Measurements from ENCODE around the gene CWH43. TPM values are rescaled to one million over a fixed set of nuclear protein-coding genes. Genes with fewer than 3 reads are reported as not detected.
"Not testable (repeated sequence)": the region's sequence is repeated elsewhere in the genome, so short reads cannot be mapped to it uniquely, and the experiment has no call there.

The CWH43 gene
- total RNA-seq, 1 donor from 2014 or later, result not detected

DNA sequence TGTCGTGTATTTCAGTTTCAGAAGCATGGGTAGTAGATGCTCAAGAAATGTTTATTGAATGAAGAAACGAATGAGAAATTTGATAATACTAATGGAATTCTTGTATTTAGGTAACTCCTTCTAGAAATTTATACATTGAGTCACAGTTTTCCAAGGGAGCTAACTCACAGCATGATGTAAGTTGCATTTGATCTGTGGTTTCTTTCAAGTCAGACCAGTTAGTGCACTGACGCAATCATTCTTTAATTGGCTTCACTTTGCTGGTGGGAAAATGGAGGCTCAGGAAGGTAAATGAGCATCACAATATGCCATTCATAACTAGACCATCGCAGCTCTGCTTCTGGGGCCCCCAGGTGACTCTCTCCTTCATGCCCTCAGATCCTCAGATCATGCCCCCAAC is 17.3 kb upstream of the CWH43 start:
- intact Hi-C loops (cut with DNase I), result loop anchor here (10.0 kb wide), 1 partner anchor 524 kb away; no protein-coding TSS in a partner anchor
- no peak for DNase-seq
- no peak for ATAC-seq (ENCODE audit: poor library complexity)

DNA sequence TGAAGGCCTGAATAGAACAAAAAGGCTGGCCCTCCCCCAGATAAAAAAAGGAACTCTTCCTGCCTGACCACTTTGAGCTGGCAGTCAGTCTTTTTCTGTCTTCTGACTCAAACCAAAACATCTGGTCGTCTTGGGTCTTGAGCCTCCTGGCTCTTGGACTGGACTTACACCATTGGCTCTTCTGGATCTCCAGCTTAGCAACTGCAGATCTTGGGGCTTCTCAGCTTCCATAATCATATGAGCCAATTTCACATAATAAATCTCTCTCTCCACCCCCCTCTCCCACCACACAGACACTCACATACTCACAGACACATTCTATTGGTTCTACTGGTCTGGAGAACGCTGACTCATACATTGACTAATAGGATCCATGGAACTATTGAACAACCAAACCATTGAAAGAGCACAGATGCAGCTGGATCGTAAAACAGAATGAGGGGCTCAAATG is 15.6 kb upstream of the CWH43 start:
- intact Hi-C loops (cut with DNase I), result no loop called here
- ATAC-seq (ENCODE audit: poor library complexity) (no peak), DNase-seq (no peak)

DNA sequence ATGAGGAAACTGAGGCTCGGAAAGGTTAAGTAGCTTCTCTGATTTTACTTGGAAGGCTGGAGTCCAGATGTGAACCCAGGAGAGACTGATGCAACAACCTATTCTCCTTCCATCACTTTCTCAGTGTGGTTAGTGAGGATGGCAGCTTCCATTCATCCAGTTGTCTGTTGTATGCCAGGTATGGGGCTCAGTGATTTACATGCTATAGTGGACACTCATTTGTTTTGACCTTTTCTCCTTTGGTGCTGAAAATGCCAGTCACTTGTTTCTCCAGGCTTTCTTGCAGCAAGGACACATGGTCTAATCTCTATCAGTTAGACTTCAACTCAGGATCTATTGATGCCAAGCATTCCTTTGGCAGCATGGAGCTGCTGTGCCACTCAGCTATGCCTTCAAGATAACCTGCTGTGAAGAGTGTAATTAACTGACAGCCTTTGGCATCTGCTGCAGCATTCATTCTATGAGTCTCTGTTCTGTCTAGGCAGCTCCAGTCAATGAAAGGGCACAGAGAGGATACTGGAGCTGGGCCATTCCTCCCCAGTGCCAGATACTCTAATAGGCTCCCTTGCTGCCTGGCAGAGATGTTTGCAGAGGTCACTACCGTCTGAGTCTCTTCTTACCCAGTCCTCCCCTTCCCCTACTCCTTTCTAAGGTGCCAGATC is 11.0 kb upstream of the CWH43 start:
- DNase-seq (peak; percentile 48), ATAC-seq (ENCODE audit: poor library complexity) (peak; percentile 94)
- intact Hi-C loops (cut with DNase I), result no loop called here

DNA sequence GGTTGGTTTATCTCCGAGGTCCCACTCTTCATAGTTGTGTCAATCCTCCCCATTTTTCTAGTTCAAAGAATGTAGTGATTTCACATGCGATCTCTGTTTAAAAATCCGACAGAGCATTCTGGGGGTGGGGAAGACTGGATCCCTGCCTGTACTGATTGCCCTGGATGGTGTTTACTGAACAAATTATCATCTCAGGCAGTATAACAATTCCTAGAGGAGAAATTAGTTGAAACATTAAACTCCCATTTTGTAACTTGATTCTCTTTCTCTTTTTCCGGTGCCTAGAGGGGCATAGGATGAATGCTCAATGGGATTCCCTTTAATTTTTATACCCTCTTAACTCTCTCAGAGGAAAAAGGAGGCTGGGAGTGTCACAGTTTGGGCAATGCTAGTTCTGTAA is 10.0 kb upstream of the CWH43 start:
- ATAC-seq (ENCODE audit: poor library complexity), result no peak
- intact Hi-C loops (cut with DNase I), result no loop called here
- no peak for DNase-seq

DNA sequence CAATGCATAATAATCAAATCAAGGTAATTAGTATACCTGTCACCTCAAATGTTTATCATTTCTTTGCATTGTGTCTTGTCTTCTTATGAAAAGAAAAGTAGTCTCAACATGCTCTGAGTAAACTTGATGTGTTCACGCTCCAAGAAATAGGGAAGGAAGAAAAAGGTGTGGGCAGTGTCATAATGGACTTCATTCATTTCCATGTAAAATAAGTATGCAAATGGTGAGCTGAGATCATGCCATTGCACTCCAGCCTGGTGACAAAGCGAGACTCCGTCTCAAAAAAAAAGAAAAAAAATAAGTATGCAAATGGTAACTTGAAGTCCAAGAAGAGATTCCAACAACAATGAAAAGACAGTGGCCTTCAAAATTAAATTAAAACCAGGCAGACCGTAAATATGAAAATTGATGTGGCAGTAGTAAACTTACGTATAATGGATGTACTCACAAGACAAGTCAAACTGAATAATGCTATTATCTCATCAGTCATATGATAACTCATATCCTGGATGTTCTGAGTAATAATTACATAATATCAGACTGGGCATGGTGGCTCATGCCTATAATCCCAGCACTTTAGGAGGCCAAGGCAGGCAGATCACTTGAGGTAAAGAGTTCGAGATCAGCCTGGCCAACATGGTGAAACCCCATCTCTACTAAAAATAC is 6.0 kb upstream of the CWH43 start:
- intact Hi-C loops (cut with DNase I), result no loop called here
- DNase-seq, result no peak
- no peak for ATAC-seq (ENCODE audit: poor library complexity)

- DNase-seq; intact Hi-C loops (cut with DNase I); ATAC-seq (ENCODE audit: poor library complexity): not testable (repeated sequence)
Observed at GRCh38 chr4:48984005-48984404, 2.1 kb upstream of the CWH43 start.

DNA sequence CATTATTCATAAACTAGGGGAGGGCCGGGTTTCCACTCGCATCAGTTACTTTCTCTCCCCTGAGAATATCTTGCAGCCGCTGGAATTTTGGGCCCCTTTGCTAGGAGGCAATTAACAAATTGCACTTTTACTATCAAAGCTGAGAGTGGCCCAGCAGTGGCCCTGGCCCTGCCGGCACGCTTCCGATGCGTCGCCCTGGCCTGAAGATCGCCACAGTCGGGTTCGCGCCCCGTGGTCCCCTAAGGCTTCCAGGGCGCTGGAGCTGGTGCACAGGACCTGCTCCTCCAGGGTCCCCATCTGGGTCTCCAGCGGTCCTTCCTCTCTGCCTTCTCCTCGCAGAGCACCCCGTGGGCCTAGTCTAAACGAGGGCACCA is 486 bp upstream of the CWH43 start:
- ATAC-seq (ENCODE audit: poor library complexity) (no peak), DNase-seq (no peak)
- intact Hi-C loops (cut with DNase I), result no loop called here

GRCh38 chr4:48986654-48987164 is 634 bp downstream of the CWH43 start:
- intact Hi-C loops (cut with DNase I), result no loop called here
- ATAC-seq (ENCODE audit: poor library complexity), result no peak
- no peak for DNase-seq

DNA sequence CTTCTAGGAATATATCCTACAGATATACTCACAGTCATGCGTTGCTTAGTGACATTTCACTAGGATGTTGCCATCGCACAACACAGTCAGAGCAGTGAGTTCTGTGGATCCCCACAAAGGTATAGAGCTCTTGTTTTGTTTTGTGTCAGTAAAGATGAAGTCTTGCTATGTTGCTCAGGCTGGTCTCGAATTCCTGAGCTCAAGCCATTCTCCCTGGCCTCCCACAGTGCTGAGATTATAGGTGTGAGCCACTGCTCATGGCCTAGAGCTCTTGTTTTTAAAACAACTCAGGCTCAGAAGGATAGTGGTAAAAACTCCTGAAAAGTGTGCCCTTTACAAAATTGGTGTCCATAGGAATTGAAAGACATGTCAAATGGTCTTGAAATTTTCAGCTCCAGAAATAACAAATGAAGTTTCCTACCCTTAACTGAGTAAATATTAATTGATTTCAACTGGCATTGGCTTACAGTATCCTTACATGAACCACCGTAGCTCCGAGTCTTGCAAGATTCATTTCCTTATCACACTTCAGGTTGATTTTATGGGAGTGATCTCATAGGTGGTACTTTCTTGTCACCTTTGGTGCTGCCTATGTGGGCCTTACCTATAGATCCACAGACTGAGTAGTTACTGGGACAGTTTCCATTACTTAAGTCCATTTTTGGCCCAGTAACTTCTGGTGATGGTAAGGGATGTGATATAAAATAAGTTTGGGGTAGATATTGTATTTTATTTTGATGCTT is 3.6 kb downstream of the CWH43 start:
- intact Hi-C loops (cut with DNase I), result no loop called here
- DNase-seq (no peak), ATAC-seq (ENCODE audit: poor library complexity) (no peak)

DNA sequence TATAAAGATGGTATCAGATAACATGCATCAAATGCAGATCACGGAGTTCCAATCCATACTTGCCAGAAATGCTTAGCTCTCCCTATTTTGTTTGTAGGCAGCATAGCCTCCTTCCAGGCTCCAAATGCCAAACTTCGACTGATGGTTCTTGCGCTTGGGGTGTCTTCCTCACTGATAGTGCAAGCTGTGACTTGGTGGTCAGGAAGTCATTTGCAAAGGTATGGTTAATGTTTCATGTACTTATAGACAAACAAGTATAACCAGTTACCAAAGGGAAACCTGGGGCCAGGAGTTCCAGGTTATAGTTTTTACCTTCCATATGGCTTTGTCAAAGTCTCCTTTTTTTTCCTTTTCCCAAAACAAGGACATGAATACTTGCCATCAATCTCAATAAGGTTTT is 5.3 kb downstream of the CWH43 start:
- DNase-seq, result no peak

GRCh38 chr4:48997962-48998361 is 11.9 kb downstream of the CWH43 start:
- intact Hi-C loops (cut with DNase I), result no loop called here
- ATAC-seq (ENCODE audit: poor library complexity), result no peak
- no peak for DNase-seq

More for the DNA sequence above, 5.3 kb downstream of the CWH43 start:
- no peak for ATAC-seq (ENCODE audit: poor library complexity)
- intact Hi-C loops (cut with DNase I), result no loop called here

- DNase-seq (no peak), ATAC-seq (ENCODE audit: poor library complexity) (no peak)
- intact Hi-C loops (cut with DNase I), result no loop called here
Observed at GRCh38 chr4:48998440-48998839, 12.4 kb downstream of the CWH43 start.

GRCh38 chr4:49000806-49001205 is 14.7 kb downstream of the CWH43 start:
- intact Hi-C loops (cut with DNase I), result no loop called here
- ATAC-seq (ENCODE audit: poor library complexity) (no peak), DNase-seq (no peak)

DNA sequence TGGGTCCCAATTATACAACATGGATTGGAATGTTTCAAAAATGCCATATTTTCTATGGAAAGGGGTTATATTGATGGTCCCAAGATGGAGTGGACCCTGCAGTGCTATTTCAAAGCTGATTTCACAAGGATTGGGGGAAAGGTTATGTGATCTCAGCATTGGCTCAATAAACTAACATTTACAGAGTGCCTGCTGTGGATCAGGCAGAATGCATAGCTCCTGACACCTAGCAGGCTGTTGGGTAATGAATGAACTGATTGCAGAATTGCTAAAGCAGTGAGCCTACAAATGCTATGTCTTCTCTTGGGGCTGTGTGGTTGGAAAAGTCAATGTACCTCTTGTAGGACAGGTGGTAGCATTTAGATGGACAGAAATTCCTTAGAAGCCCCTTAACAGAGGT is 16.9 kb downstream of the CWH43 start:
- DNase-seq (no peak), ATAC-seq (ENCODE audit: poor library complexity) (no peak)
- intact Hi-C loops (cut with DNase I), result no loop called here

DNA sequence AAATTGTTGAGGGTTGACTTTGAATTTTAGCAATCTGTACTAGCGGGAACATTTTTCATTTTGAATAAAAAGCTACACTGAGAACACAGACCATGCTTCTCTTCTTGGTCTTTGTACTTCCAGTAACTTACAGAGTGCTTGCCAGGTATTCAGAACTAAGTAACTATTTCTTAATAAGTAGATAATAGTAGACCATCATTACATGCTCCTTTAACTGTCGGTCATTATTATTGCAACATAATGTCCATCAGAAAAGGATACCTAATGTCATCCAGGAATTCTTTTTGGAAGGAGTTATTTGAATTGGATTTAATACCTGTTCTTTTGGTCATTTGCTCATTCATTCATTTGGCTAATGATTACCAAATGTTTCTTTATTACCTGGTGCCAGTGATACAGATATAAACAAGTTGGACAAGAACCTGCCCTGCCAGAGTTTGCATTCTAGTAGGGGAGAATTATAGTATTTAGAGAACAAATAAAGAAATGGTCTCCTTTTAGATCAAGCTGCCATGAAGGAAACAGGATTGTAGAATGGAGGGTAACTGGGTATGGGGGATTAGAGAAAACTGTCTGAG is 32.7 kb downstream of the CWH43 start:
- DNase-seq (no peak), ATAC-seq (ENCODE audit: poor library complexity) (no peak)
- intact Hi-C loops (cut with DNase I), result no loop called here

GRCh38 chr4:49032440-49033161 is 46.5 kb downstream of the CWH43 start:
- intact Hi-C loops (cut with DNase I), result no loop called here
- ATAC-seq (ENCODE audit: poor library complexity) (no peak), DNase-seq (no peak)

GRCh38 chr4:49036528-49036927 is 50.5 kb downstream of the CWH43 start:
- ATAC-seq (ENCODE audit: poor library complexity) (no peak), DNase-seq (no peak)
- intact Hi-C loops (cut with DNase I), result no loop called here

DNA sequence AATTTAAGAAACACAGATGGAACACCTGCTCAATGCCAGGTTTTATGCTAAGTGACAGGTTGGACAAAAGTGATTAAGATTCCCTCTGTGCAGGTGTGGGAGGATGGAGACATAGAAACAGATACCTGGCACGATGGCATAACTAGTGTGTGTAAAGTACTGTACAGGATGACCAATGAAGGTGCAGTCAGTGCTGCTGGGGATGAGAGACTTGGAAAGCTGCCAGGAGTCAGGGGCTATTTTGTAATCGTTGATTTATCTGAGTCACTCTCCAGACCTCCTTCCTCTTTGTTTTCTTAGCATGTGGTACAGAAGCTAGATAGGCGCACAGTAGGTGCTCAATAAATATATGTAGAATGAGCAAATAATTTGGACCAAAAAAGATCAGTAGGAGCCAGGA is 58.2 kb downstream of the CWH43 start:
- DNase-seq (no peak), ATAC-seq (ENCODE audit: poor library complexity) (no peak)
- intact Hi-C loops (cut with DNase I), result no loop called here

DNA sequence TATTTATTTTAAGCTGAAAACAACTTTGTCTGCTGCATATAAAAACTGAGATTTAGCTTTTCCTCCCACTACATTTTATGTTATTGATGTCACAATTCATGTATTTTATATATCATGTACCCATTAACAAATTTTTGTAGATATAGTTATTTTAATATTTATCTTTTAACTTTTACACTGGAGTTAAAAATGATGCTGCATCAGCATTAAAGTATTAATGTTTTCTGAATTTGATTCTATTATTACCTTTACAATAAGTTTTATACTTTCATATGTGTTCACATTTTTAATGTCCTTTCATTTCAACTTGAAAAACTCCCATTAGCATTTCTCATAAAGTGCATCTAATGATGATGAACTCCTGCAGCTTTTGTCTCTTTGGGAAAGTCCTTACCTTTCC is 72.2 kb downstream of the CWH43 start:
- no peak for DNase-seq
- no peak for ATAC-seq (ENCODE audit: poor library complexity)
- intact Hi-C loops (cut with DNase I), result no loop called here

Data from Right ventricle myocardium superior (tissue), 1 donor.